Liver (tissue), 9 donors: ENCODE measurements around the gene SIMC1. TPM values are rescaled to one million over a fixed set of nuclear protein-coding genes. Genes with fewer than 3 reads are reported as not detected.

Experiments used
- DNase-seq: peaks from one replicate; pipeline ENCODE4 v3.0.0-alpha.2; 2017; ENCODE audit warnings: low spot score
- H3K27ac ChIP-seq, 2 donors: one replicate each; pipeline ENCODE4 v1.7.0; 2013; ENCODE audit warnings: inconsistent platforms in 2 of 2, low read length in 2 of 2, control low read depth in 1 of 2, low read depth in 1 of 2, mild to moderate bottlenecking in 1 of 2
- H3K27me3 ChIP-seq, 4 donors: one replicate each; pipeline versions ENCODE4 v1.6.1 to v1.7.0; 2013; ENCODE audit warnings: low read length in 3 of 4, inconsistent platforms in 1 of 4, mild to moderate bottlenecking in 1 of 4, moderate library complexity in 1 of 4; ENCODE audit not compliant: control insufficient read depth in 4 of 4, insufficient read depth in 4 of 4
- H3K36me3 ChIP-seq, 4 donors: one replicate each; pipeline versions ENCODE4 v1.6.1 to v1.7.0; 2013; ENCODE audit warnings: low read length in 3 of 4, mild to moderate bottlenecking in 3 of 4, low read depth in 1 of 4, moderate library complexity in 1 of 4; ENCODE audit not compliant: control insufficient read depth in 4 of 4, insufficient read depth in 3 of 4
- H3K4me1 ChIP-seq, 4 donors: one replicate each; pipeline versions ENCODE4 v1.6.1 to v1.7.0; 2013; ENCODE audit warnings: low read length in 3 of 4, mild to moderate bottlenecking in 3 of 4, moderate library complexity in 1 of 4; ENCODE audit not compliant: control insufficient read depth in 4 of 4, insufficient read depth in 4 of 4
- H3K4me3 ChIP-seq, 3 donors: one replicate each; pipeline versions ENCODE4 v1.6.1 to v1.7.0; 2013; ENCODE audit warnings: low read length in 3 of 3, control low read depth in 1 of 3, low read depth in 1 of 3, mild to moderate bottlenecking in 1 of 3
- H3K9ac ChIP-seq, 2 donors: one replicate each; pipeline ENCODE4 v1.7.0; 2013; ENCODE audit warnings: low read length in 2 of 2, mild to moderate bottlenecking in 2 of 2, moderate library complexity in 2 of 2, control low read depth in 1 of 2, low read depth in 1 of 2
- H3K9me3 ChIP-seq, 4 donors: one replicate each; pipeline versions ENCODE4 v1.6.1 to v1.7.0; 2013; ENCODE audit warnings: low read length in 3 of 4; ENCODE audit not compliant: control insufficient read depth in 4 of 4
- EGR1 ChIP-seq, 2 donors: IDR thresholded peaks; 2 replicates each; pipeline ENCODE4 v1.6.1; 2016 to 2018; ENCODE audit warnings: antibody characterized with exemption in 2 of 2, low read depth in 2 of 2
- FOXA1 ChIP-seq: IDR thresholded peaks from 2 replicates; pipeline ENCODE4 v1.6.1; 2016; ENCODE audit warnings: antibody characterized with exemption
- FOXA2 ChIP-seq: IDR thresholded peaks from 2 replicates; pipeline ENCODE4 v1.6.1; 2016; ENCODE audit warnings: antibody characterized with exemption
- GABPA ChIP-seq, 2 donors: IDR thresholded peaks in 1 of 2; conservative IDR thresholded peaks in 1 of 2; 2 replicates each; pipeline ENCODE4 v1.6.1; 2016; ENCODE audit warnings: antibody characterized with exemption in 2 of 2, mild to moderate bottlenecking in 1 of 2, moderate library complexity in 1 of 2
- JUND ChIP-seq, 2 donors: IDR thresholded peaks; 2 replicates each; pipeline ENCODE4 v1.6.1; 2016; ENCODE audit warnings: antibody characterized with exemption in 2 of 2
- NR2F2 ChIP-seq: IDR thresholded peaks from 2 replicates; pipeline ENCODE4 v1.6.1; 2016; ENCODE audit warnings: antibody characterized with exemption
- SP1 ChIP-seq: IDR thresholded peaks from 2 replicates; pipeline ENCODE4 v1.6.1; 2018; ENCODE audit warnings: antibody characterized with exemption, mild to moderate bottlenecking
- YY1 ChIP-seq: IDR thresholded peaks from 2 replicates; pipeline ENCODE4 v1.6.1; 2016; ENCODE audit warnings: antibody characterized with exemption, mild to moderate bottlenecking
- WGBS: extraction: QIAGEN DNeasy Blood & Tissue Kit; methylation state at CpG from one replicate; pipeline ENCODE4 v1.1.7; 2013; 5-methylcytosine and 5-hydroxymethylcytosine counted together
- polyA plus RNA-seq, 2 donors: library from polyadenylated mRNA; stranded (reverse) in 1 of 2; unstranded in 1 of 2; fragments of 200-250 nt in 1 of 2; fragments of >200 nt in 1 of 2; fragmentation: Nextera tagmentation in 1 of 2; extraction: Ambion mirVana in 1 of 2; gene quantifications; one replicate each; pipeline versions ENCODE4 v1.2.1 to v1.2.3, GENCODE V29; 2013 to 2015
- total RNA-seq, 2 donors: library from RNA; depleted of rRNA; stranded (reverse); fragments of >200 nt; gene quantifications; one replicate each; pipeline ENCODE4 v1.2.3, GENCODE V29; 2014
- TF ChIP-seq, protein P1 (sequence below): fragments of 150-350 bp; IDR thresholded peaks from 2 replicates; pipeline ENCODE4 v1.5.1; 2017; ENCODE audit warnings: improper control_type of control experiment, low read depth, low read length; ENCODE audit not compliant: missing input control
- TF ChIP-seq, protein P2 (sequence below): IDR thresholded peaks from 2 replicates; pipeline ENCODE4 v1.6.1; 2016; ENCODE audit warnings: antibody characterized with exemption
- TF ChIP-seq, protein P3 (sequence below): IDR thresholded peaks from 2 replicates; pipeline ENCODE4 v1.6.1; 2016; ENCODE audit warnings: antibody characterized with exemption, mild to moderate bottlenecking
- donor health status: healthy.
- donor health status: healthy.
- donor health status: healthy.
- donor health status: healthy.
- donor health status: healthy.

The SIMC1 gene
- total and polyA plus RNA-seq, 4 donors: 2.5 to 8.9 (median 6.2) TPM

DNA sequence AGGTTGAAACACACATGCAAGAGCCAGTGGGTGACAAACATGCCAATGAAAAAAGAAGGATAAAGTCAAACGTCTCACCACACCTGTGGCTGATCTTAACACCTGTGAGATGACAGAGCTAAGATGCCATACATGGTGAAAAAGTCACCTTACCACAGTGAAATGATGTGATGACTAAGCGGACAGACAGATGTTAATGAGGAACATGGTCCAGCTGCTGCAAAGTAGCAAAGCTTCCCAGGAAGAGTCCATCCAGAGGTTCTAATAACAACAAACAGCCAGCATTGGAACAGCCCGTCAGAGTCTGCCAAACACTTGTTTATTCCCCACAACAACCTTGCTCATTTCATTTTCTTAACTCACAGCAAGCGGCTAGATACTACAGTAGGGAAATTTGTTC lies 121.4 kb downstream of the SIMC1 start:
- H3K9me3 ChIP-seq: no peaks in the 10 kb centered on the region
- H3K4me3 ChIP-seq: no peak overlapping the region
- H3K27me3 ChIP-seq: no peaks in the 10 kb centered on the region
- TF ChIP-seq, protein P1, sequence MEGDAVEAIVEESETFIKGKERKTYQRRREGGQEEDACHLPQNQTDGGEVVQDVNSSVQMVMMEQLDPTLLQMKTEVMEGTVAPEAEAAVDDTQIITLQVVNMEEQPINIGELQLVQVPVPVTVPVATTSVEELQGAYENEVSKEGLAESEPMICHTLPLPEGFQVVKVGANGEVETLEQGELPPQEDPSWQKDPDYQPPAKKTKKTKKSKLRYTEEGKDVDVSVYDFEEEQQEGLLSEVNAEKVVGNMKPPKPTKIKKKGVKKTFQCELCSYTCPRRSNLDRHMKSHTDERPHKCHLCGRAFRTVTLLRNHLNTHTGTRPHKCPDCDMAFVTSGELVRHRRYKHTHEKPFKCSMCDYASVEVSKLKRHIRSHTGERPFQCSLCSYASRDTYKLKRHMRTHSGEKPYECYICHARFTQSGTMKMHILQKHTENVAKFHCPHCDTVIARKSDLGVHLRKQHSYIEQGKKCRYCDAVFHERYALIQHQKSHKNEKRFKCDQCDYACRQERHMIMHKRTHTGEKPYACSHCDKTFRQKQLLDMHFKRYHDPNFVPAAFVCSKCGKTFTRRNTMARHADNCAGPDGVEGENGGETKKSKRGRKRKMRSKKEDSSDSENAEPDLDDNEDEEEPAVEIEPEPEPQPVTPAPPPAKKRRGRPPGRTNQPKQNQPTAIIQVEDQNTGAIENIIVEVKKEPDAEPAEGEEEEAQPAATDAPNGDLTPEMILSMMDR: no peak
- TF ChIP-seq JUND (IDR thresholded peaks at IDR 0.05) (no peak), SP1 (no peak), FOXA1 (no peak), FOXA2 (no peak), YY1 (no peak), EGR1 (IDR thresholded peaks at IDR 0.05; ENCODE audit: low read depth in 2 of 2) (no peak), NR2F2 (no peak)
- TF ChIP-seq, protein P2, sequence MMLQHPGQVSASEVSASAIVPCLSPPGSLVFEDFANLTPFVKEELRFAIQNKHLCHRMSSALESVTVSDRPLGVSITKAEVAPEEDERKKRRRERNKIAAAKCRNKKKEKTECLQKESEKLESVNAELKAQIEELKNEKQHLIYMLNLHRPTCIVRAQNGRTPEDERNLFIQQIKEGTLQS: no peak
- H3K36me3 ChIP-seq: peaks cover 0 to 14% (median 13%) of the 10 kb centered on the region in 4 donors
- no peak overlapping the region for H3K9ac ChIP-seq
- DNase-seq: no peak
- H3K4me1 ChIP-seq: peaks cover 0 to 22% (median 8%) of the 10 kb centered on the region in 4 donors
- H3K27ac ChIP-seq: no peak overlapping the region
- 54% methylated on average over 4 of the region's 4 CpGs for WGBS

DNA sequence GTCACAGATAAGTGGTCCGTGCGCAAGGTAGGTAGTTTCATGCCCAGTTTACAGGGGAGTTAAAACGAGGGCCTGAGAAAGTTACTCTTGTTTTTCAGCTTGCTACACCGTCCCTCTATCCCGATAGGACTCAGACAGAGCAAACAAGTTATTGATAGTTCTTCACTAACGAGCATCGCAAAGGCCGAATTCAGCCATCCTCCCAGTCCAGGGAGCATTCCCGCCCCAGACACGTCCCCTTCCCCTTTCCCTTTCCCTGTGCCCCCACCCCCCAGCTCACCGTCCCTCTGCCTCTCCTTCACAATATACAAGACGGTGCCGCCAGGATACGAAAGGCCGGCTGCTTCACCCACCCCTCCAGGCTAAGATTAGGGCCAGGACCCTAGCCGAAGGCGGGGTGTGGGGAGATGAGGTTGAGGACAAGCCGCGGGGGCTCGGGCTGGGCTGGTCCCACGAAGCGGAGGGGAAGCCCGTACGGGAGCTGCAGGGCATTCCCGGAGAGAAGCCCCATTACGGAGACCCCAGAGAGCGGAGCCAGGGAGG lies 122.7 kb downstream of the SIMC1 start:
- Histone ChIP-seq H3K9ac (peak overlapping the region; percentile 68 to 96), H3K4me1 (peaks cover 6 to 34% (median 14%) of the 10 kb centered on the region in 4 donors), H3K27ac (peak overlapping the region; percentile 22 to 82), H3K27me3 (no peaks in the 10 kb centered on the region), H3K9me3 (no peaks in the 10 kb centered on the region), H3K4me3 (peak overlapping the region; percentile 68 to 97 (median 90)), H3K36me3 (peaks cover 0 to 8% (median 5%) of the 10 kb centered on the region in 4 donors)
- WGBS: 1% methylated on average over 27 of the region's 27 CpGs
- TF ChIP-seq, protein P3, sequence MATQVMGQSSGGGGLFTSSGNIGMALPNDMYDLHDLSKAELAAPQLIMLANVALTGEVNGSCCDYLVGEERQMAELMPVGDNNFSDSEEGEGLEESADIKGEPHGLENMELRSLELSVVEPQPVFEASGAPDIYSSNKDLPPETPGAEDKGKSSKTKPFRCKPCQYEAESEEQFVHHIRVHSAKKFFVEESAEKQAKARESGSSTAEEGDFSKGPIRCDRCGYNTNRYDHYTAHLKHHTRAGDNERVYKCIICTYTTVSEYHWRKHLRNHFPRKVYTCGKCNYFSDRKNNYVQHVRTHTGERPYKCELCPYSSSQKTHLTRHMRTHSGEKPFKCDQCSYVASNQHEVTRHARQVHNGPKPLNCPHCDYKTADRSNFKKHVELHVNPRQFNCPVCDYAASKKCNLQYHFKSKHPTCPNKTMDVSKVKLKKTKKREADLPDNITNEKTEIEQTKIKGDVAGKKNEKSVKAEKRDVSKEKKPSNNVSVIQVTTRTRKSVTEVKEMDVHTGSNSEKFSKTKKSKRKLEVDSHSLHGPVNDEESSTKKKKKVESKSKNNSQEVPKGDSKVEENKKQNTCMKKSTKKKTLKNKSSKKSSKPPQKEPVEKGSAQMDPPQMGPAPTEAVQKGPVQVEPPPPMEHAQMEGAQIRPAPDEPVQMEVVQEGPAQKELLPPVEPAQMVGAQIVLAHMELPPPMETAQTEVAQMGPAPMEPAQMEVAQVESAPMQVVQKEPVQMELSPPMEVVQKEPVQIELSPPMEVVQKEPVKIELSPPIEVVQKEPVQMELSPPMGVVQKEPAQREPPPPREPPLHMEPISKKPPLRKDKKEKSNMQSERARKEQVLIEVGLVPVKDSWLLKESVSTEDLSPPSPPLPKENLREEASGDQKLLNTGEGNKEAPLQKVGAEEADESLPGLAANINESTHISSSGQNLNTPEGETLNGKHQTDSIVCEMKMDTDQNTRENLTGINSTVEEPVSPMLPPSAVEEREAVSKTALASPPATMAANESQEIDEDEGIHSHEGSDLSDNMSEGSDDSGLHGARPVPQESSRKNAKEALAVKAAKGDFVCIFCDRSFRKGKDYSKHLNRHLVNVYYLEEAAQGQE: no peak
- TF ChIP-seq FOXA2 (no peak), GABPA (IDR thresholded peaks at IDR 0.05 in 1 of 2, conservative IDR thresholded peaks at IDR 0.05 in 1 of 2) (no peak)
- DNase-seq: no peak
